H1 (cell line): ENCODE measurements around the gene FSTL4. TPM values are rescaled to one million over a fixed set of nuclear protein-coding genes. Genes with fewer than 3 reads are reported as not detected.

Experiments used
- CTCF ChIA-PET: fragments of 300-600 bp; sonication (Branson Sonifier 250); formaldehyde crosslinking; loops from one replicate; lab custom pipeline; 2021; ENCODE audit not compliant: partially characterized antibody; lab: Charles Lee
- POLR2A ChIA-PET: fragments of 300-600 bp; sonication (Branson Sonifier 250); formaldehyde crosslinking; loops from one replicate; lab custom pipeline; 2021; ENCODE audit warnings: inconsistent platforms; ENCODE audit not compliant: partially characterized antibody; lab: Charles Lee
- DNase-seq, 2 experiments: peaks; one replicate each; pipeline versions ENCODE4 v3.0.0 to v3.0.0-alpha.2; 2010 to 2022; ENCODE audit warnings: low spot score in 2 of 2, low read depth in 1 of 2, mixed read lengths in 1 of 2
- FAIRE-seq: peaks from 2 replicates; lab custom pipeline; 2011; peaks lifted over from hg19 to GRCh38; lab: Jason Lieb, UNC
- H2AFZ ChIP-seq: 2 replicates; pipeline ENCODE4 v1.8.1; 2012; ENCODE audit warnings: low read length, inconsistent platforms
- H2AK5ac ChIP-seq: 2 replicates; pipeline ENCODE4 v1.6.1; 2013; ENCODE audit warnings: low read depth, low read length
- H2BK120ac ChIP-seq: replicated peaks from 2 replicates; pipeline ENCODE3; 2013; ENCODE audit warnings: low read depth, low read length, inconsistent platforms
- H2BK12ac ChIP-seq: 2 replicates; pipeline ENCODE4 v1.6.1; 2013; ENCODE audit warnings: low read depth, low read length
- H2BK15ac ChIP-seq: 2 replicates; pipeline ENCODE4 v1.6.1; 2013; ENCODE audit warnings: low read length
- H2BK20ac ChIP-seq: 2 replicates; pipeline ENCODE4 v1.6.1; 2013; ENCODE audit warnings: low read length
- H2BK5ac ChIP-seq: 2 replicates; pipeline ENCODE4 v1.6.1; 2013; ENCODE audit warnings: low read depth, low read length
- H3K14ac ChIP-seq: 2 replicates; pipeline ENCODE4 v1.6.1; 2013; ENCODE audit warnings: inconsistent platforms; ENCODE audit not compliant: insufficient read length
- H3K18ac ChIP-seq: 2 replicates; pipeline ENCODE4 v1.6.1; 2013; ENCODE audit warnings: low read length; ENCODE audit errors: extremely low read depth
- H3K23ac ChIP-seq: 2 replicates; pipeline ENCODE4 v1.6.1; 2013; ENCODE audit warnings: inconsistent platforms; ENCODE audit not compliant: insufficient read length
- H3K23me2 ChIP-seq: 2 replicates; pipeline ENCODE4 v1.6.1; 2013; ENCODE audit warnings: low read depth, low read length
- H3K27ac ChIP-seq: 2 replicates; pipeline ENCODE4 v1.6.1; 2011; ENCODE audit warnings: low read depth, low read length, inconsistent platforms
- H3K27me3 ChIP-seq, 4 experiments: replicated peaks in 1 of 4; 1 replicate in 1 of 4; 2 replicates in 3 of 4; pipeline versions ENCODE4 v1.6.1 to v1.8.1; 2011 to 2013; ENCODE audit warnings: low read length in 3 of 4, mild to moderate bottlenecking in 3 of 4, inconsistent platforms in 2 of 4, mixed read lengths in 2 of 4, moderate library complexity in 1 of 4; ENCODE audit not compliant: control insufficient read depth in 3 of 4, insufficient read depth in 3 of 4; ENCODE audit errors: extremely low read depth in 1 of 4
- H3K36me3 ChIP-seq, 4 experiments: 2 replicates each; pipeline versions ENCODE4 v1.6.1 to v1.8.1; 2011 to 2013; ENCODE audit warnings: mild to moderate bottlenecking in 4 of 4, low read length in 3 of 4, moderate library complexity in 2 of 4, control low read depth in 1 of 4, inconsistent platforms in 1 of 4; ENCODE audit not compliant: insufficient read depth in 4 of 4, control insufficient read depth in 2 of 4
- H3K4ac ChIP-seq: replicated peaks from 2 replicates; pipeline ENCODE3; 2013; ENCODE audit warnings: low read length, low read depth, mixed read lengths, inconsistent platforms; ENCODE audit not compliant: insufficient read length
- H3K4me1 ChIP-seq, 4 experiments: replicated peaks in 1 of 4; 1 replicate in 1 of 4; 2 replicates in 3 of 4; pipeline versions ENCODE4 v1.6.1 to v1.8.1; 2011 to 2013; ENCODE audit warnings: low read length in 3 of 4, inconsistent platforms in 2 of 4, mixed read lengths in 1 of 4; ENCODE audit not compliant: insufficient read depth in 4 of 4, control insufficient read depth in 3 of 4
- H3K4me2 ChIP-seq, 2 experiments: 2 replicates each; pipeline versions ENCODE4 v1.6.1 to v1.8.1; 2011 to 2013; ENCODE audit warnings: low read depth in 2 of 2, low read length in 2 of 2, control low read depth in 1 of 2, inconsistent platforms in 1 of 2, mild to moderate bottlenecking in 1 of 2; ENCODE audit not compliant: insufficient read depth in 1 of 2
- H3K4me3 ChIP-seq, 4 experiments: fragments of 200-600, 300-600 bp in 1 of 4; sonication (generic), shearing (Covaris generic), sonication (Bioruptor Twin) in 1 of 4; 2 replicates each; pipeline versions ENCODE4 v1.5.1 to v1.8.1; 2011 to 2016; ENCODE audit warnings: low read length in 4 of 4, low read depth in 3 of 4, control low read depth in 2 of 4, inconsistent platforms in 2 of 4, mild to moderate bottlenecking in 2 of 4, mixed read lengths in 1 of 4, moderate library complexity in 1 of 4; ENCODE audit not compliant: insufficient read depth in 2 of 4; ENCODE audit errors: extremely low read depth in 1 of 4
- H3K56ac ChIP-seq: replicated peaks from 2 replicates; pipeline ENCODE3; 2013; ENCODE audit warnings: low read depth, mild to moderate bottlenecking, mixed read lengths, low read length, inconsistent platforms; ENCODE audit not compliant: insufficient read length
- H3K79me1 ChIP-seq: 2 replicates; pipeline ENCODE4 v1.6.1; 2013; ENCODE audit warnings: low read depth, low read length, control low read depth
- H3K79me2 ChIP-seq, 2 experiments: 2 replicates each; pipeline versions ENCODE4 v1.6.1 to v1.8.1; 2012 to 2013; ENCODE audit warnings: low read length in 2 of 2, mild to moderate bottlenecking in 2 of 2, inconsistent platforms in 1 of 2; ENCODE audit not compliant: insufficient read depth in 2 of 2, control insufficient read depth in 1 of 2
- H3K9ac ChIP-seq, 4 experiments: replicated peaks in 1 of 4; 1 replicate in 1 of 4; 2 replicates in 3 of 4; pipeline versions ENCODE4 v1.6.1 to v1.8.1; 2011 to 2013; ENCODE audit warnings: low read depth in 3 of 4, low read length in 3 of 4, control low read depth in 2 of 4, mild to moderate bottlenecking in 2 of 4, moderate library complexity in 2 of 4, inconsistent platforms in 1 of 4; ENCODE audit errors: extremely low read depth in 1 of 4
- H3K9me3 ChIP-seq, 2 experiments: 2 replicates each; pipeline versions ENCODE4 v1.6.1 to v1.8.1; 2012 to 2013; ENCODE audit warnings: mild to moderate bottlenecking in 2 of 2, moderate library complexity in 2 of 2, control low read depth in 1 of 2, inconsistent platforms in 1 of 2, low read depth in 1 of 2, low read length in 1 of 2, mixed read lengths in 1 of 2; ENCODE audit not compliant: insufficient read depth in 2 of 2
- H4K20me1 ChIP-seq, 2 experiments: replicated peaks in 1 of 2; 2 replicates each; pipeline versions ENCODE3 to v1.8.1; 2011 to 2013; ENCODE audit warnings: inconsistent platforms in 2 of 2, low read length in 2 of 2, mild to moderate bottlenecking in 1 of 2; ENCODE audit not compliant: insufficient read depth in 2 of 2, control insufficient read depth in 1 of 2
- H4K5ac ChIP-seq: 2 replicates; pipeline ENCODE4 v1.6.1; 2013; ENCODE audit warnings: low read length, low read depth, mixed read lengths, inconsistent platforms; ENCODE audit not compliant: insufficient read length
- H4K8ac ChIP-seq: 2 replicates; pipeline ENCODE4 v1.8.0; 2013; ENCODE audit warnings: mild to moderate bottlenecking, moderate library complexity, low read length, inconsistent platforms; ENCODE audit not compliant: insufficient read depth; ENCODE audit errors: extremely low read depth
- H4K91ac ChIP-seq: replicated peaks from 2 replicates; pipeline ENCODE3; 2013; ENCODE audit warnings: low read length, mixed read lengths, inconsistent platforms; ENCODE audit not compliant: insufficient read length
- BRCA1 ChIP-seq: IDR thresholded peaks from 2 replicates; pipeline ENCODE4 v1.6.1; 2012; ENCODE audit warnings: low read depth, low read length, improper control_type of control experiment
- CREB1 ChIP-seq: IDR thresholded peaks from 2 replicates; pipeline ENCODE4 v1.6.1; 2012; ENCODE audit warnings: inconsistent platforms
- CTBP2 ChIP-seq: IDR thresholded peaks from 2 replicates; pipeline ENCODE4 v1.7.0; 2011; ENCODE audit warnings: borderline replicate concordance, mild to moderate bottlenecking, moderate library complexity, mixed read lengths, low read length; ENCODE audit not compliant: insufficient read depth, insufficient read length
- FOSL1 ChIP-seq: IDR thresholded peaks from 2 replicates; pipeline ENCODE4 v1.6.1; 2011; ENCODE audit warnings: mild to moderate bottlenecking, low read depth, low read length, moderate library complexity; ENCODE audit not compliant: insufficient read depth
- HDAC2 ChIP-seq, 2 experiments: fragments of 300-600 bp in 1 of 2; sonication (generic) in 1 of 2; IDR thresholded peaks; 2 replicates each; pipeline ENCODE4 v1.6.1; 2011 to 2012; ENCODE audit warnings: low read depth in 2 of 2, low read length in 2 of 2, mild to moderate bottlenecking in 2 of 2, moderate library complexity in 2 of 2, borderline replicate concordance in 1 of 2, inconsistent platforms in 1 of 2
- HDAC6 ChIP-seq: IDR thresholded peaks from one replicate; pipeline ENCODE4 v1.7.1; 2012; ENCODE audit warnings: low read depth, mild to moderate bottlenecking, inconsistent platforms, low read length, moderate library complexity
- JUND ChIP-seq: IDR thresholded peaks from 2 replicates; pipeline ENCODE4 v1.6.1; 2011; ENCODE audit warnings: mild to moderate bottlenecking, improper control_type of control experiment, low read length
- PHF8 ChIP-seq: fragments of 200-600 bp; sonication (generic); conservative IDR thresholded peaks from 2 replicates; pipeline ENCODE4 v1.7.1; 2012; ENCODE audit warnings: low read depth, mild to moderate bottlenecking, inconsistent platforms, low read length, moderate library complexity
- RAD21 ChIP-seq, 2 experiments: IDR thresholded peaks in 1 of 2; conservative IDR thresholded peaks in 1 of 2; 2 replicates each; pipeline ENCODE4 v1.6.1; 2011; ENCODE audit warnings: low read depth in 2 of 2, low read length in 2 of 2, improper control_type of control experiment in 1 of 2, inconsistent platforms in 1 of 2, mild to moderate bottlenecking in 1 of 2, moderate library complexity in 1 of 2
- RFX5 ChIP-seq: IDR thresholded peaks from 2 replicates; pipeline ENCODE4 v1.6.1; 2011; ENCODE audit warnings: low read depth, low read length, improper control_type of control experiment, borderline replicate concordance
- RNF2 ChIP-seq: fragments of 200-900, 300-1000 bp; sonication (generic); IDR thresholded peaks from 2 replicates; pipeline ENCODE4 v1.7.1; 2016; ENCODE audit warnings: borderline replicate concordance, low read depth, mild to moderate bottlenecking, antibody characterized with exemption, low read length; ENCODE audit not compliant: poor library complexity, severe bottlenecking; ENCODE audit errors: missing control alignments
- SIRT6 ChIP-seq: IDR thresholded peaks from one replicate; pipeline ENCODE4 v1.7.1; 2012; ENCODE audit warnings: low read length, inconsistent platforms
- SUZ12 ChIP-seq: fragments of 200-600 bp; sonication (generic); IDR thresholded peaks from 2 replicates; pipeline ENCODE4 v1.6.1; 2012; ENCODE audit warnings: mild to moderate bottlenecking, inconsistent platforms, low read length, moderate library complexity, mixed read lengths
- TCF12 ChIP-seq: IDR thresholded peaks from 2 replicates; pipeline ENCODE4 v1.6.1; 2011; ENCODE audit warnings: low read depth, mild to moderate bottlenecking, low read length
- WGBS, 2 experiments: shearing (Covaris generic) in 1 of 2; methylation state at CpG; one replicate each; pipeline versions ENCODE4 v1.1.6 to v1.1.7; 2013 to 2015; ENCODE audit warnings: low lambda C conversion rate in 2 of 2, mixed read lengths in 2 of 2, inconsistent platforms in 1 of 2, low coverage in 1 of 2, missing lambda C conversion rate in 1 of 2; ENCODE audit not compliant: insufficient replicate concordance in 2 of 2, insufficient coverage in 1 of 2, insufficient read length in 1 of 2; ENCODE audit errors: extremely low coverage in 1 of 2, missing lambda C conversion rate in 1 of 2; 5-methylcytosine and 5-hydroxymethylcytosine counted together
- polyA plus RNA-seq, 7 experiments: library from polyadenylated mRNA; depleted of rRNA in 3 of 7; stranded (reverse) in 5 of 7; unstranded in 2 of 7; fragments of >200 nt in 5 of 7; fragments of 200-250 nt in 2 of 7; gene quantifications; 1 replicate in 5 of 7; 2 replicates in 1 of 7; 4 replicates in 1 of 7; pipeline versions ENCODE4 v1.2.1 to v1.2.3, GENCODE V29; 2011 to 2013; ENCODE audit warnings: missing spikeins in 2 of 7, mixed read lengths in 2 of 7
- total RNA-seq: library from RNA; stranded (reverse); fragmentation: NEBNext Ultra II Directional; extraction: Animal tissue kit (Norgen Biotek cat#: 25700); gene quantifications from 2 replicates; pipeline ENCODE4 v1.2.1, GENCODE V29; 2021

The FSTL4 gene
- total and polyA plus RNA-seq, 2 of the 8 experiments (the other 6 are each of a cell fraction or from before 2014, with no cell fraction given): 3.1 to 4.1 TPM

DNA sequence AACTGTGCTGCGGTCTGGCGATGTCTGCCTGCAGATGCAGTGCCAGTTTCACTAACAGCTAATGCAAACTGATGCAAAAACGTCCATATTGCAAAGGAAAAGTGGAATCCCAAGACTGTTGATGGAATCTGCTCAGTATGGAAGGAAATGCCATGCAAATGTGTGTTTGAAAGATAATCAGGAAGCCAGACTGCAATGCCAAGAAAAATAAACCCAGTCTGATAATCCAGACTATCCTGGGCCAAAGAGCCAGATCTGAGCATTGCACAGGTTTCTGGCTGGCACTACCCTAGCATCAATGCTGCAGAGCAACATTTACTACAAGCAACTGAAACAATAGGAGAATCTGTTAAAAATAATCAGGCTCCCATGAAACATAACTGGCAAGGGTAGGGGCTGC is 130.3 kb downstream of the FSTL4 start:
- no peak overlapping the region for H3K9ac ChIP-seq
- H3K4me3 ChIP-seq: no peak overlapping the region
- no peak overlapping the region for H3K4ac ChIP-seq
- DNase-seq (no peak), FAIRE-seq (no peak)
- no peak overlapping the region for H3K56ac ChIP-seq
- H3K36me3 ChIP-seq: no peaks in the 10 kb centered on the region
- H3K14ac ChIP-seq: no peak overlapping the region
- no peaks in the 10 kb centered on the region for H3K9me3 ChIP-seq
- H3K27ac ChIP-seq: no peak overlapping the region
- no peak overlapping the region for H2AK5ac ChIP-seq
- H3K4me2 ChIP-seq: no peak overlapping the region
- no peaks in the 10 kb centered on the region for H4K20me1 ChIP-seq
- H2BK15ac ChIP-seq: no peak overlapping the region
- no peaks in the 10 kb centered on the region for H3K79me1 ChIP-seq
- H2BK20ac ChIP-seq: no peak overlapping the region
- H3K79me2 ChIP-seq: no peaks in the 10 kb centered on the region
- ChIA-PET CTCF (interaction anchor here (0.6 to 1.3 kb wide), 3 partner anchors 11 to 222 kb away, joined by 3 read pairs; no protein-coding TSS in a partner anchor), POLR2A (no interaction called here)
- H3K27me3 ChIP-seq: no peaks in the 10 kb centered on the region; a peak in 1 of 7 replicates
- no peak overlapping the region for H3K18ac ChIP-seq
- H3K23me2 ChIP-seq: no peaks in the 10 kb centered on the region
- TF ChIP-seq PHF8 (no peak), HDAC2 (IDR thresholded peaks at IDR 0.05; ENCODE audit: borderline replicate concordance in 1 of 2, low read depth in 2 of 2, low read length in 2 of 2) (no peak), BRCA1 (no peak), SIRT6 (no peak), FOSL1 (no peak), HDAC6 (no peak), CREB1 (no peak), RNF2 (no peak), TCF12 (no peak), RAD21 (IDR thresholded peaks at IDR 0.05 in 1 of 2, conservative IDR thresholded peaks at IDR 0.05 in 1 of 2; ENCODE audit: low read depth in 2 of 2, low read length in 2 of 2) (no peak), RFX5 (no peak), SUZ12 (no peak), JUND (no peak), CTBP2 (no peak)
- H2BK5ac ChIP-seq: no peak overlapping the region
- WGBS, 2 experiments: 87% methylated on average over 3 of the region's 3 CpGs; no CpG with 5 or more reads in 1 of the 2 experiments
- H3K23ac ChIP-seq: no peak overlapping the region
- H4K91ac ChIP-seq: no peak overlapping the region
- H4K8ac ChIP-seq: no peak overlapping the region
- no peak overlapping the region for H2BK12ac ChIP-seq
- no peak overlapping the region for H2AFZ ChIP-seq
- H4K5ac ChIP-seq: no peak overlapping the region
- H2BK120ac ChIP-seq: no peak overlapping the region
- peaks cover 0 to 4% (median 3%) of the 10 kb centered on the region in 4 experiments; a peak in 3 of 7 replicates for H3K4me1 ChIP-seq
